Activated CD8-positive, alpha-beta memory T cell treated with anti-CD3 and anti-CD28 coated beads, Interleukin-2, amount 50 U/mL, for 48 hours (primary cell): ENCODE measurements around the gene GDPGP1.
"Not testable (repeated sequence)": the region's sequence is repeated elsewhere in the genome, so short reads cannot be mapped to it uniquely, and the experiment has no call there.

ENCODE experiments used
- DNase-seq: peaks from one replicate; pipeline ENCODE4 v3.0.0-alpha.2; 2020

GDPGP1 gene

GRCh38 chr15:90227336-90227735, 6.7 kb upstream of the GDPGP1 start:
- DNase-seq = no peak

GRCh38 chr15:90227816-90228772, 5.9 kb upstream of the GDPGP1 start:
- no peak for DNase-seq

GRCh38 chr15:90228960-90229359, 5.0 kb upstream of the GDPGP1 start:
- no peak for DNase-seq

GRCh38 chr15:90230071-90230494, 3.9 kb upstream of the GDPGP1 start:
- no peak for DNase-seq

GRCh38 chr15:90230610-90231009, 3.4 kb upstream of the GDPGP1 start:
- no peak for DNase-seq

GRCh38 chr15:90231028-90232017, 2.7 kb upstream of the GDPGP1 start:
- DNase-seq = peak; percentile 78

- no peak for DNase-seq
These were observed 1.8 kb upstream of the GDPGP1 start for GRCh38 chr15:90232196-90232595.

- no peak for DNase-seq
These were observed 1.0 kb upstream of the GDPGP1 start for GRCh38 chr15:90232941-90233386.

- peak; percentile 83 for DNase-seq
These were observed 468 bp upstream of the GDPGP1 start, which contains the start of gene CIB1 for GRCh38 chr15:90233387-90234095. CIB1 (minus strand) TSS chr15:90233941; CDS start chr15:90233885, 56 bp downstream.

- DNase-seq = no peak
These were observed 5.4 kb downstream of the GDPGP1 start for GRCh38 chr15:90239371-90239770.

- DNase-seq = no peak
These were observed 6.8 kb downstream of the GDPGP1 start for GRCh38 chr15:90240856-90241255.

GRCh38 chr15:90241343-90242192, 7.6 kb downstream of the GDPGP1 start:
- DNase-seq = no peak

- no peak for DNase-seq
These were observed 10.1 kb downstream of the GDPGP1 start for GRCh38 chr15:90243943-90244639.

GRCh38 chr15:90248789-90249202, 14.8 kb downstream of the GDPGP1 start:
- DNase-seq = no peak

GRCh38 chr15:90249203-90249863, 15.3 kb downstream of the GDPGP1 start, which contains the start of gene TTLL13:
TTLL13 (plus strand) TSS chr15:90249556; CDS start chr15:90250631, 1,075 bp downstream.
- peak; percentile 94 for DNase-seq

GRCh38 chr15:90257776-90258175, 23.8 kb downstream of the GDPGP1 start:
- no peak for DNase-seq

- no peak for DNase-seq
These were observed 25.5 kb downstream of the GDPGP1 start for GRCh38 chr15:90259524-90259923.

- DNase-seq = not testable (repeated sequence)
These were observed 26.7 kb downstream of the GDPGP1 start for GRCh38 chr15:90260731-90261130.

- no peak for DNase-seq
These were observed 27.8 kb downstream of the GDPGP1 start for GRCh38 chr15:90261811-90262210.

GRCh38 chr15:90262426-90262825, 28.4 kb downstream of the GDPGP1 start:
- no peak for DNase-seq
